ENCODE measurements around the gene TMOD2.

Gene TMOD2

DNA sequence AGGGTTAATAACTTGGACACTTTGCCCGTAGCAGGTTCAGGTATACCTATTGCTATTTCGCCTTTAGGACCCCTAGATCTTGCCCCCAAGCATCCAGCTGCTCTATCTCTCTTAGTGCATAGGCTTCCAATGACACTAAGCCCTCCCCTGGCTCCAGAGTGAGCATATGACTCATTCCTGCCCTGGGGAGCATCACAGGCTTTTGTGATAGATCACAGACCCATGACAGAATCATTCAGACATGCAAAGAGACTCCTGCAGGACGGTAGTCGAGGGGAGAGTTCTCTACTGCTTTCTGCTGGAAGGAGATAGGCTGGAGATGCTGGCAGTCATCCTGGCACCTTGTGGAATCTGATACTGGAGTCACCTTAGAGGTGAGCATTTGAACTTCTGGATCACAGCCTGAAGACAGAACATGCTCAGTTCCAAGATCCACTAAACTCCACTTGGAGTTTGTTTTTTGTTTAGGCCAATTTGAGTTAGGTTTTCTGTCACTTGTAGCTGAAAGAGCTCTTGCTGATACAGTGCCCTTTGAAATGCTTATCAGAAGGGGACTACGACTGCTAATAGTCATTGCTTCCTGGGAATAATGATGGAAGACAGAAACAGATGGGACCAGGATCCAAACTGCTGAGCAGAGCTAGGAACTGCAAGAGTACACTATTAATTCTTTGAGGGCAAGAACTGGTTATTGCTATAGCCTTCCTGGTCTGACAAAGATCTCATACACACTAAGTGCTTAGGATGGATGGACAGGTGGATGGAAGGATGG is 24.9 kb upstream of the TMOD2 start:
- TF ChIP-seq, protein P1, sequence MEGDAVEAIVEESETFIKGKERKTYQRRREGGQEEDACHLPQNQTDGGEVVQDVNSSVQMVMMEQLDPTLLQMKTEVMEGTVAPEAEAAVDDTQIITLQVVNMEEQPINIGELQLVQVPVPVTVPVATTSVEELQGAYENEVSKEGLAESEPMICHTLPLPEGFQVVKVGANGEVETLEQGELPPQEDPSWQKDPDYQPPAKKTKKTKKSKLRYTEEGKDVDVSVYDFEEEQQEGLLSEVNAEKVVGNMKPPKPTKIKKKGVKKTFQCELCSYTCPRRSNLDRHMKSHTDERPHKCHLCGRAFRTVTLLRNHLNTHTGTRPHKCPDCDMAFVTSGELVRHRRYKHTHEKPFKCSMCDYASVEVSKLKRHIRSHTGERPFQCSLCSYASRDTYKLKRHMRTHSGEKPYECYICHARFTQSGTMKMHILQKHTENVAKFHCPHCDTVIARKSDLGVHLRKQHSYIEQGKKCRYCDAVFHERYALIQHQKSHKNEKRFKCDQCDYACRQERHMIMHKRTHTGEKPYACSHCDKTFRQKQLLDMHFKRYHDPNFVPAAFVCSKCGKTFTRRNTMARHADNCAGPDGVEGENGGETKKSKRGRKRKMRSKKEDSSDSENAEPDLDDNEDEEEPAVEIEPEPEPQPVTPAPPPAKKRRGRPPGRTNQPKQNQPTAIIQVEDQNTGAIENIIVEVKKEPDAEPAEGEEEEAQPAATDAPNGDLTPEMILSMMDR (IDR thresholded peaks at IDR 0.05), result no peak

DNA sequence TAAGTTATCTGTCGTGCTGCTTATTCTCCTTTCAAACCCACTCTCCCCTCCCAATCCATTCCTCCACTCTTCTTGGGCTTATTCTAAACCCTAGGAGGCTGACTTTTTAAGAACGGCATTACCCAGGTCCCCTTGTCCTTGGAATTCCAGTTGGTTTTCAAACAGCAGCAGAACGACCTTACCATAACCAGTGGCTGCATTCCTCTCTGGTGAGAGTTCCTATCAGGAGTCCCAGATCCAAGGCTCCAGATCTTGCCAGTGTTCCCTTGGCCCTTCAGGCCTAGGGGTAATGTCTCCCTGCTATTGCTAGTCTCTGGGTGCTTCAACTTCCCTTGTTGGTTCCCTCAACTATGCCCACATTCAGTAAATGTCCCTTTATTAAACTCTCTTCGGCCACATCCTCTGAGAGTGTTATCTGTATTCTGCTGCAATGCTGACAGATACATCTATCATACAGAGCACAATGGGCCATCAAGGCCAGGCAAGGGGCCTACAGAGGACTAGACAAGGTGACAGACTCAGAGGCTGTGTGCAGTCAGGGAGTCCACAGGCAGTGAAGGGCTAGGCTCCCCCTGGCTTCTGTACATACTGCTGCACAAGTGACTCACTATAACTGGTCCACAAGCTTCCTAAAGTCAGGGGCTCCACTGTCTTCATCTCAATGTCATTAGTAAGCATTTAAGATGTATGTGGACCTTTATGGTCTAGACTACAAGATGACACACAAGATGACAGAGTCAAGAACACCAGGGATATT is 24.1 kb upstream of the TMOD2 start:
- TF ChIP-seq, protein P1 (IDR thresholded peaks at IDR 0.05), result no peak

DNA sequence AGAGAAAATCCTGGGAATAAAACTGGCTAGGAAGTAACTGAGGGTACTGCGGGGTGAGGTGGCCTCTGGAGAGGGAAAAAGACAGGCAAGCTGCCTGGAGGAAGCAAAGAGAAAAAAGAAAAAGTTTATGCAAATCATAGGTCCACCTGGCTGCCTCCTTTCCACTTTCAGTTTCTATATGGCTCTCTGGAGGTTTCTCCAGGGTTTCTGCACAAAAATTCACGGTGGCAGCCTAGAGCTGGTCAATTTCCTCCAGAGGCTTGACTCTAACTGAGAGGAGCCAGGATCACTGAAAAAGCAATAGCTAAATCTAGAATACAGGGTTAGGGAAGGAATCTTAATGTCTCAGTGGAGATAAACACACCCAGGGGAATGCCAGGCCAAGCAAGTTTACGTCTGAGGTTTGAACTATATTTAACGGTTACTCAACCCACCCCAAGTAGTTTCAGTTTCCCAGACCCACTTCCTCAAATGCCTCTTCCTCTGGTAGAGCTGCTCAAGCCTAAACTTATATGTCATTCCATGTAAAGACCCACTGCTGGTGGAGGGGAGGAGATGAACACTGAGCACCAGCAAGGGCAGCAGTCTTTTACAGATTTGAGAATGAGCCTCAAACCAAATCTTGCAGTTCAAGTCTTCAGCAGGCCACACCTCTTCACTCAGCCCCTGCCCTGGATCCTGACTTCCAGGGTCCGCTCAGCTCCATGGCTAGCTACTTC is 19.7 kb upstream of the TMOD2 start:
- TF ChIP-seq, protein P1 (IDR thresholded peaks at IDR 0.05), result no peak

DNA sequence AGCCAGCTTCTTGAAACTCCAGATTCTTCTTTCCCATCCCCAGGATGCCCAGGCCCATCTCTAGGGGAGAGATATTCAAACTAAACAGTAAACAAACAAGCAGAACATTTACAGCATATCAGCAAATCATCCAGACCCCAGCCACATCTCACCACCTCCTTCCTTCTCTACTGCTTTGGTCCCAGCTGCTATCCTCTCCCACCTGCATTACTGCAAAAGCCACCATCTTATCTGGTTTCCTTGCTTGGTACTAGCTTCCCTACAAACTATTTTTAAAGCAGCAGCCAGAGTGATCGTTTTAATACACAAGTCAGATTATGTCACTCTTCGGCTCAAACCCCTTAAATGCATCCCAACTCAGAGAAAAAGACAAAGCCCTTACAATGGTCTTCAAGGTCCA is 18.8 kb upstream of the TMOD2 start:
- TF ChIP-seq, protein P1 (IDR thresholded peaks at IDR 0.05), result no peak

DNA sequence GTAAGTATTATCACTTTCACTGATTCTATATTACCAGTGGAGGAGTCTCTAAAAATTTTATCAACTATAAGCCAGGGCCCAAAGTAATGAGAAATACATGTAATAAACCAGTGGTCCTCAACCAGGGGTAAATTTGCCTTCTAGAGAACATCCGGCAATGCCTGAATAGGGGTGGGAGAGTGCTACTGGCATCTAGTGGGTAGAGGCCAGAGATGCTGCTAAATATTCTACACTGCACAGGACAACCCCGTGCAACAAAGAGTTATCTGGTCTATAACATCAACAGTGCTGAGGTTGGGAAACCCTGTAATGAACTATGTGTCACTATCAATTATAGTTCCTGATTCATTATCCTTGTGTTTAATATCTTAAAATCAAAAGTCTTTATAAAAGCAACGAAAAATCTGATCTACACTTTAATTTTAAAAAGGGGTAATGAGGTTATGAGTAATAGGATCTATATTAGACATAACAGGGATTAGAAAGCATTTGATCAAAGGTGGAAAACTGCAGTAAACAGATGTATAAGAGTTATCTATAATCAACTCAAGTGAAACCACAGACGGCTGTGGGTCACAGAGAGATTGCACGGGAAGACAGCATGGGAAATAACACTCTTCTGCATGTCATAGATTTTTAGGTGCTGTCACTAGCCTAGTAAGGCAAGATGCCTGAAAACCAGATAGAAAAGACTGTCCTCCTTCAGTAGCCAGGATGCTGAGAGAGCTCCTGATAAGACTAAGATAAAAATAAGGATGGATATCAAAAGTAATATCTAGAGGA is 16.0 kb upstream of the TMOD2 start:
- TF ChIP-seq, protein P1 (IDR thresholded peaks at IDR 0.05), result no peak

DNA sequence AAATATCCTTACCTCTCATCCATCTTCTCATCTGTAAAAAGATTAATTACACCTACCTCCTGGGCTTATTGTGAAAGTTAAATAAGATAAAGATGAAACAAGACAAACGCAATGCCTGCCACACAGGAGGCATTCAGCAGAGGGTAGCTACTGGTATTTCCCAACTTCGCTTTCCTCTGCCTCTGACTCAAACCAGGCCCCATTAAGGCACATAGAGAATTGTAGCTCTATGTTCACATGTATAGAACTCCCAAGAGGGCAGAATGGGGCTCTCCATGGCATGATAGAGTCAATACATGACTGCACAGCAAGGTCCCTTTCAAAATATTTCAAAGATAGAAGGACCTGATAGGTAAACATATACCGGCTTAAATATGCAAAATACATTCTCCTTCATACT is 15.3 kb upstream of the TMOD2 start:
- TF ChIP-seq, protein P1 (IDR thresholded peaks at IDR 0.05), result no peak
